Stimulated activated CD8-positive, alpha-beta memory T cell treated with anti-CD3 and anti-CD28 coated beads, Interleukin-12 subunit alpha, Interleukin-12 subunit beta, amount 100 ng/mL, for 24 hours (primary cell): Measurements from ENCODE around the gene SGMS1.

Experiments used
- DNase-seq: peaks from one replicate; pipeline ENCODE4 v3.0.0-alpha.2; 2020; ENCODE audit errors: extremely low read depth

SGMS1 gene

DNA sequence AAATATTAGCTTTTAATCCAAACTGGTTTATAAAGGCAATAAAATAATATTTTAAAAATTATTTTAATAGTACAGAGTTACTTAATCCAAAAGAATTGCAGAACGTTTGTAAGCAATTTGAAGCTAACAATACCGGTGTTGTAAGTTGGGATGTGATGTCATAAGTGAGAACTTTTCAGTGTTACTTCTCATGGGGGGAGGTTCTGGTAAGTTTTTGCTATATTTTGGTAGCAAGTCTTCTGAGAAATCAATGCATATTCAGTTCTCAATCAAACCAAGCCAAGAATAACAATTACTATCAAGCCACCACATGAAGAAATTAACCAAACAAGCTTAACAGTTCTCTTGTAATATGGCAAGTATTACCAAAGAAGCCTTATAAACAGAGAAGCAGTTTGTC, 225.4 kb downstream of the SGMS1 start:
- DNase-seq, result no peak

DNA sequence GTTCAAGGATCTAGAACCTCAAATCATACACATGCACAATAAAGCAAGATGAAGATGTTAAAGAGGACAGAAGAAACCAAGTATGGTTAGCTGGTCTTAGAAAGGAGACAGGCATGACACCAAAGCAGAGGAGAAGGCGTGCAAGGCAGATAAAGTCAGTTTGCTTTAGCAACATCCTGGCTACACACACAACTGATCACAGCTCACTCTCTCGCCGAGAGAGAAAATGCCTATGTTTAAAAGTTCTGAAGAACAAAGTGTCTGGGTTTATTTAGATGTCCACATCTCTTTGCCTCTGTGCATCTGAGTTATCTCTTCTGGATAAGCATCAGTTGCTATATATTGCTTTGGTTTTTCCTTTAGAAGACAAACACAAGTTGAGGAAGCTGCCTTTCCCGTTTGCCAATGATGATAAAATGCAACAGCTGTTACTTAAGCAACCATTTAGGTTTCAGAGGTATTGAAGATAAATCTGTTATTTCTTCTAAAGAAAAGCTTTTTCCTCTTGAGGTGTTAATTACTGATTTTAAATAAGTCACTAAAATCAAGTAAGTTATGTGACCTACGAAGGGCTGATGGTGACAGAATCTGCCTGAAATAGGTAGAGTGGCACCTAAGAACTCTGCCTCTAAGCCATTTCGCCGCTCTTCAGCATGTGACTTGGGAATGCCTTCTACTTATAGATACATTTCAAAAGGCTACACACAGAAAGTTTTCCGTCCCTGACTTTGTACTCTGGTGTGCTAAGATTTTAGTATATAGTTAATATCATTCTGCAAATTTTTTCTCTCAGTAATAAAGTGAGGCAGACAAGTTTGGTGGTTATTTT, 226.2 kb downstream of the SGMS1 start:
- no peak for DNase-seq

DNA sequence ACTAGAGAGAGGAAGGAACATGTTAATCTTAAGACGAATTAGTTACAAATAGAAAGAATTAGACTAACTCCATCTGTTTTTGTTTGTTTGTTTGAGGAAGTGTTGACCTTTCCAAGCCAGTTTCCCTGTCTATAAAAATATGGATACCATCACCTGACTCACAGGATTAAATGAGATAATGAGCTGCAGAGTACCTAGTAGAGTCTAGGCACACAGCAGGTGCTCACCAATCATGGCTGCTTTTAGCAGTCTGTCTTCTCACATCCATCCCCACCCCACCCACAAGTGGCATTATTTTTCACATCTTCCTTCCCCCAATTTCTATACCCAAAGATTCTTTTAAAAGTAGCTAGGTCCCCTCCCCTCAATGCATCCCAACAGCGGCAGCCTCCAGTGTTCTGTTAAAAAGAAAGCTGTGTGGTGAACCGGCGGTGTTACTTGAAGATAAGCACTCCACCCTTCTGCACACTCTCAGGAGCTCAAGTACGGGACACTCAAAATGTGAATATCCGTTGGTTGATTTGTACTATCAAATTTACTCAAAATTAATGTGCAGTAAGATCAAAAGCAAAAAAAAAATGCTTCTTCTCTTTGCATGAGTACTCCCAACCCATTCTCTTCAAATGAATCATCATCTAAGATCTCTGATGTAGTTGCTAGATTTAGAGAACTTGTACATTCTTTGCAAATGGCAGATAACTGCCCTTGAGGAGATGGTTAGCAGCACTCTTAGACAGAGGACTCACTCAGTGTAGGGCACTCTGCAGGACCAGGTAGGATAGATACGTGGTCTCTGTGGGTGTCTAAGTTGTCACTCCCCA, 227.1 kb downstream of the SGMS1 start:
- no peak for DNase-seq

DNA sequence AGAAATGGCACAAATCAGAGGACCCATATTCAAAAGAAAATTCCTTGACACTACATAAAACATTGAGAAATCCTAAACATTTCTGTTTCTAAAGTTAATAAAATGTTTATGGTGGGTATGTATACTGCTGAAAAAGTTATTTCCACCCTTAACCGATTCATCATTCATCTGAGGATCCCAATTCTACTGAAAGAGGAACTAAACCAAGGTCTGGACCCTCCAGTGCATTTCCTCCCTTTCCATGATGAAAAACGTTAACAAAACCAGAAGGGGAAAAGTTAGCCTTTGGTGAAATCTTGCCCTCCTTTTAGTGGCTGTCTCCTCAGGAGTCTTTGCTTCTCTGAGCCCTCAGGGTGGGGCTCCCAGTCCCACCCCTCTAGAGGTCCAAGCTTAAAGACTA, 227.9 kb downstream of the SGMS1 start:
- no peak for DNase-seq

DNA sequence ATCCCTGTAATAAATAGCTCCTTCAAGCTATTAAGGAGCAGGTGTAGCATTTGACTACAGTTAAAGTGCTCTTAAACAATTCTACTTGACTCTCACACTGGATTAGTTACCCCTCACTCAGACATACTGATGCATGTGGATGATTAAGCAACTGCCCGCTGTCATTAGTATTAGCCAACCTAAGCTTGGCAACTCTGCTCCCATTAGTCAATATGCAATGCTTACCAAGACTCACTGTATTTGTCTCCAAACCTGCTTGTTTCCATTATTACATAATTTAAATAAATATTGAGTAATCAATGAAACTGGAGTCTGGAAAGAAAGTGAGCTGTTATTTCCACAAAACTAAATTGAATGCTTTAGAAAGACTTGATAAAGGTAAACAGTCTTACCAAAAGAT, 228.5 kb downstream of the SGMS1 start:
- no peak for DNase-seq

DNA sequence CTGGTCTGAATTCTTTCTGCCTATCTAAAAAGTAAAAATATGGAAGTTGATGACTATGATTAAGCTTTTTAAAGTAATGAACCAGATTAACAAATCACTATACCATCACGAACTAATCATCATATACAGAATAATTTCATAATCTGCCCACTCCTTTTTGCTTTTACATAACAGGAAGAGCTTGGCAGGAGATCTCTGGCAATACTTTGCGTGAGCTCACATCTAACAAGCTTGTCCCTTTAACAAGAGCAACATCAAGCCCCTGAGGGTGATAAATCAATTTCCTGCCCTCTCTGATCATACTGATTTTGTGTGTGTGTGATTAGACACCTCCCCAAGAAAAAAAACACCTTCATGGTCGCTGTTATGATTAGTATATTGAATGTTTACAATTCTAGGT, 228.9 kb downstream of the SGMS1 start:
- DNase-seq, result no peak

DNA sequence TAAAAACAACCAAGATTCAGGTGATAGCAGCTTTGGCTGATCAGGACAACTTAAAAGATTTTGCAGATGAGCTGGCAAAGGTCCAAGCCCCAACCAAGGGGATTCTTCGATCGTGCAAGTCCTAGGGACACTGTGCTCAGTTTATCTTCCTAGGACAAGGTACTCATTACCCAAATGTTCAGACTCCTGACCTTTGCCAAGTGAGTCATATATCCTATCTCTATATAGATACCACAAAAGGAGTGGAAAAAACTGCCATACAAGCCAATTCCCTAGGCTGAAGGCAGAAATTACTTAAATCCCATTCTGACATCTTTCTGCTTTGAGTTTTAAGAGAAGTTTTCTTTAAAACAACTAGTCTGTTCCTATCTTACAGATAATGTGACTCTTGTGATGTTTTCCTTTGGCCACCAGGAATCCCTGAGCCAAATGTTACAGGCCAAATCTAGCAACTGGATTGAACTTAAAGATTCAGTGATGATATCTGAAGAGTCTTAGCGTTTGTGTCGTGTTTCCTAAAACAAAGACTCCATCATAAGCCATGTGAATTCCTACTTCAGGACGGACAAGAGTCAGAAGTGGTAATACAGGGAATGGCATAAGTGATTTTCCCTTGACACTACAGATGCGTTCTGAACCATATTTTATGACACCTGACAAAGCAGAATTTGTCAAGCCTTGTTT, 229.8 kb downstream of the SGMS1 start:
- DNase-seq, result no peak

DNA sequence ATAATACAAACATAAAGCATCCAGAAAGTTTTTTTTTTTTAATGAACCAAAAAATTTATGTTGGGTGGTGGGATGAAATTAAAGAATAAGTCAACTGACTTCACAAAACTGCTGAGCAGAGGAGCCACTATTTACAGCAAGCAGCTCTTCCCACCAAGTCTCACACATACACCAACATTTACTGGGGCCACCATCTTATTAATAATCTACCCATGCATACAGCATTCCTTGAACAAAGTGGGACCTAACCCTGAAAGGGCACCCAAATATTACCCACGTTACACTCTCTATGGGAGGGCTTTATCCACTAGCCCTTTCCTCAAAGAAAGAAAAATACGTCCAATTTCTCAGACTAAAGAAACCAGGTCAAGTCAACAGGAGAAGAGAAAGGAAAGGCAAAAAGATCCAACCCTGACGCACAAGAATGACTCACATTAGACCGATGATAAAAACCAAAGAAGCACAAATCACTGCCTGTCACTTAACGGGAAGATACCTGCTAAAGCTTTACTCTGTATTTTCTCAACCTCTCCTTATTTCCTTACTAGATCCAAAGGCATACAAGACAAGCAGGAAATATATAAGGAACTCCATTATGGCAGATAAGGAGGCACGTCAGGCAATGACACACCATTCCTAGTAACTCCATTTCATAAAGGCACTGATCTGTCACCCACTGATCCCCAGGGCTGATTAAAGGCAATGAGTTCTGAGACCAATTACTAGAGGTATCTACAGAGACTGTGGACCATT, 230.6 kb downstream of the SGMS1 start:
- DNase-seq, result no peak

DNA sequence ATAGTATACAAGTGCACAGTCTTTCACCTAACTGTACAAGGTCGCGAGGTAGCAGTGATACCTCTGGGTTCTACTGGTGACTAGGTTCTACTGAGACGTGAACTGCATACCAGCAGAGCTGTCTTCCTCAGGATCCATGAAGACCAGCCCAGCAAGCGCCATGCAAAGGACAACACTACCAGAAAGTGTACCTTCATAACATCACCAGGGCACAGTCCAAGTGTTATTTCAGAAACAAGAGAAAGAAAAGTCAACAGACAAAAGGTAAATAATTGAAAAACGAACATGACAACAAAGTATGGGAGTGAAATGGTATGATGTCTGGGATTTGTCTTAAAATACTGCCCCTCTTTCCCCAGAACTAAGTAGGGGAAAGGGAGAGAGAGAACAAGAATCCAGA, 231.3 kb downstream of the SGMS1 start:
- DNase-seq, result no peak

DNA sequence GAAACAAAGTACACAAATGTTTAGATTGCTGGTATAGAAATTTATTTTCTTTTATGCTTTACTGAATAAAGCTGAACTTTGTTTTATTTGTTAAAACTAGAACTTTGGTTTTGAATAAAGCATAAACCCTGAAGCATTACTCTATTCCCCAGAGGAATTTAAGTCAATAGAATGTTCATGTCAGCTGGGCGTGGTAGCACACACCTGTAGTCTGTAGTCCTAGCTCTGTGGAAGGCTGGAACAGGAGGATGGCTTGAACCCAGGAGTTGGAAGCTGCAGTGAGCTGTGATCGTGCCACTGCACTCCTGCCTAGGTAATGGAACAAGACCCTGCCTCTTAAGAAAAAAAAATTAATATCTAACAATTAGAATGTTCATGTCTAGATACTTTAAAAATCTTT, 233.5 kb downstream of the SGMS1 start:
- DNase-seq, result no peak

DNA sequence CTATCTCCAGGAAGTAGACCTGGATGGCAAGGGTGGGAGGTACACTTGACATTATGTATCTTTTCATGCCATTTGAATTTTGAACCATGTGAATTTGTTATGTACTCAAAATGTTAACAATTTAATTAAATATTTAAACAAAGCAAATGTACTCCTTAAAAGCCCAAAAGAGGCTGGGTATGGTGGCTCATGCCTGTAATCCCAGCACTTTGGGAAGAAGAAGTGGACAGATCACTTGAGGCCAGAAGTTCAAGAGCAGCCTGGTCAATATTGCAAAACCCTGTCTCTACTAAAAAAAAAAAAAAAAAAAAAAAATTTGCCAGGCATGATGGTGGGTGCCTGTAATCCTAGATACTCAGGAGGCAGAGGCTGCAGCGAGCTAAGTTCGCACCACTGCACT, 235.6 kb downstream of the SGMS1 start:
- DNase-seq, result no peak

DNA sequence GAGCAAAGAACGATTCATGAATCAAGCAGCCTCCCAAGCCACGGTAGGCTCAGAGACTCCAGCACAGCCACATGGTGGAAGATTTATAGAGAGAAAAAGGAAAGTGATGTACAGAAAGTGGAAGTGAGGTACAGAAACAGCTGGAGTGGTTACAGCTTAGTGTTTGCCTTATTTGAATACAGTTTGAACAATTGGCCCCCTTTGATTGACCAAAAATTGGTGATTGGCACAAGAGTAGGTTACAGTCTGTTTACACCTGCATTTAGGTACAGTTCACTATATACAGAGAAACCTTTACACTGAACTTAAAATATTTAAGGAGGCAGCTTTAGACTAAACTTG, 236.1 kb downstream of the SGMS1 start:
- no peak for DNase-seq

DNA sequence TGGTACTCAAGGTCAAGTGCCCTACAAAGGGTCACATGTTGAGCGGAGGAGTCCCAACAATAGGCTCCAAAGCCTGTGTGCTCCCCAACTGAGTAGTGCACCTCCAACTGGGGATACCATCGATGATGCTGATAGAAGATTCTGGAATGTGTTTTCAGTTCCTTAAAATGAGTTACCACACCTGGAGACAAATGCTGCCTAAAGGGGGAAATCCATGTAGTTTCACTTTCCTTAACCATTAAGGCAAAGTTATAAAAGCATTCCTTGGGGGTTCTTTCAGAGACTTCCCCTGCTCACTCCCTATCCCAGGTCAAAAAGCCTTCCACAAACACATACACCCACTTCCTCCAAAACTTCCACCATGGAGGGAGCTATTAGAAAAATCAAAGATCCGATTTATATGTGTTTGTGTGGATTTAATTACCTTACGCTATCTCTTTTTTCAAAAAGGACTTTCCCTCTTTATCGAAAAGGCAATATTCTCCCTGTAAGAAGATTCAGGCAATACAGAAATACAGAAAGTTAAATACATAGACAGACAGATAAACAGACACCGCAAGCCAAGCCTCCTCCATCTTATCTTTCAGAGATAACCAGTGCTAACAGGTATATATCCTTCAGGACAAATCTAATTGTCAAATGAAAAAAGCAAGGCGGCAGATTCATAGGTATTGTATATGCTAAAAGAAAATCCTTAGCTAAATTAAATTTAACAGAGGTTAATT, 236.6 kb downstream of the SGMS1 start:
- no peak for DNase-seq

DNA sequence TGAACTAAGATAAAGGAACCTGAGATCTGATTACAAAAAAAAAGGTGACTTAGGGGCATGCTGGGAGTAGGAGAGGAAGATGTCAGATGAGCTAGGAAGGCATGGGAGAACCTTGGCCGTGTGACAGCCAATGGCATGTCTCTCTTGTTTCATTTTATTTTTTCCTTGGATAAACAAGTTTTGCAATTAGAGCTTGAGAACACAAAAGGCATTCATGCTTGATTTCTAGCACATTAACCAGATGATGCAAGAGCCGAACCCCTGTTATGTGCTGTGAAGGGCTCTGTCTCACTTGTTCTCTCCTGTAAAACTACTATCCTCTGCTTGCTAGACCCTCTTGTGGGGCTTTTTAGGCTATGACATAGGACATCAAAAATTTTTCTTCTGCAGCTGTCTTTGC, 238.1 kb downstream of the SGMS1 start:
- no peak for DNase-seq

DNA sequence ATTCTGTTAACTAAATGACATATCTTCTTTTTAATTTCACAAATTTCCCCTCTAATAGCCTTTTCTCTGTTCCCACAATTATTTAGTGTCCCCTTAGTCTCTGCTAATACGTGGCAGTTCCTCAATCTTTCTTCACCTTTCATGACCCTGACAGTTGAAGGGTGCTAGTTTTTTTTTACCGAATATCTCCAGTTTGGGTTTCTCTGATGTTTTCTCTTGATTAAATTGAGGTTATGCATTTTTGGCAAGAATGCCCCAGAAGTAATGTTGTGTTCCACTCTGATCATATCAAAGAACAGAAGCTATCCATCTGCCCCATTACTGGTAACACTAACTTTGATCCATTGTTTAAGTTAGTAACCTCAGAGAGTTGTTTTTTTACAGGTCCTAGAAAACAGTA, 238.9 kb downstream of the SGMS1 start:
- no peak for DNase-seq

DNA sequence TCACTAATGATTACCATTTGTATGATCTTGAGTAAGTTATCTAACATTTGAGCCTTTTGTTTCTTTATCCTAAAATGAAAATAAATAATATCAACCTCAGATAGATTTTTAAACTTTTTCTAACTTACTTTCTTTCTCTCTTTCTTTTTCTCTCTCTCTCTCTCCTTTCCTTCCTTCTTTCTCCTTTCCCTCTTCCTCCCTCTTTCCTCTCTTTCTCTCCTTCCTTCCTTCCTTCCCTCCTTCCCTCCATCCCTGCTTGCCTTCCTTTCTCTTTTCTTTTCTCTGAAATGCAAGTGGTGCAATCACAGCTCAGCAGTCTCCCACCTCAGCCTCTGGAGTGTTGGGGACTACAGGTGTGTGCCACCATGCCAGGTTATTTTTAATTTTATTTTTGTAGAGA, 239.5 kb downstream of the SGMS1 start:
- DNase-seq, result no peak

DNA sequence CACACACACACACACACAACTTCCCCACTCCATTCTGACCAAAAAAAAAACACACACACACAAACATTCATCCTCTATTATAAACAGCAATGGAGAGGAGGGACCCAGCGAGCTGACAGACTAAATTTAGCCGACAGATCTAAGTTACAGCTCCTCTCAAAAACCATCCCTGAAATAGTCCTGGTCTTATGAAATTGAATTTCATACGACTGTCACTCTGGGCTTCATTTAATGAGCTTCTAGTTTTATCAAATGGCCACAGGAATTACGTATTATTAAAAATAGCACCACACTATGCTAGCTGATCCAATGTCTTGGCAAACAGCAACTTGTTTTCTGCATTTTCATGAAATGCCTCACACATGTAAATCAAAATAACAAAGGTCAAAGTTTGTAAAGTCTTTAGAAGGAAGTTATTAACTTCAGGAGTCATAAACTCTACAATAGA, 241.2 kb downstream of the SGMS1 start:
- DNase-seq, result no peak

DNA sequence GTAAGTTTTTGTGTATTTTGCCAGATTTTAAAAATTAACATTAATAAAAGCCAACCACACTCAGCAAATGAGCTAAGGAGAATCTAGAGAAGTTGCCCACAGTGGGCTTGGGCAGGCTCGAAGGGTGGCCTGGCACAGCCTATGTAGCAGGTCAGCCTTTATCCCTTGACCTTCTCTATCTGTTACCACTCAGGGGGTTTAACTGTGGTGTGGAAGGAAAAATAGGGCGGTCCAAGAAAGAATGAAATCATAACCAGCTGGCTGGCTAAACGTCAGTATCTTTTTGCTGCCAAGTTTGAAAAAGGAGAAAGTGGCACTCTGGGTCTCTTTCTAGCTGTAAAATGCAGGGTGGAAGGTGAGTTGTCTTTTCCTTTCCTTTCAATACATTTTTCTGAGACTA, 242.1 kb downstream of the SGMS1 start:
- DNase-seq, result no peak

DNA sequence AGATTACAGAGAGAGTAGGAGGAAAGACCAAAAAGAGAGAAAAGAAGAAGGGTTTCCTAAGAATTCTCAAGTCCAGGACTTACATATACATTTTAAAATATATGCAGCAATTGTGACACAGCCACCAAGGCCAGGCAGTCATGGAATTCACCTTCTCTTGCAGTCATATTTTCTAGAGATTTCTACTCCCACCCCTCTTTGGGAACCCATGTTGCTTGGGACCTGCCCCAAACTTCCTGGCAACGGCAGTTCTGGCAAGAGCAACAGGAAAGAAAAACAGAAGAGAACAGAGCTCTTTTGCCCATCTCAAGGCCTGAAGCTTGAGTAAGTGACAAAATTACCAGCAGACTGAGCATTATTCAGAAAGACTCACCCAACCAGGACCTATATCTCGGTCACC, 244.1 kb downstream of the SGMS1 start:
- no peak for DNase-seq

DNA sequence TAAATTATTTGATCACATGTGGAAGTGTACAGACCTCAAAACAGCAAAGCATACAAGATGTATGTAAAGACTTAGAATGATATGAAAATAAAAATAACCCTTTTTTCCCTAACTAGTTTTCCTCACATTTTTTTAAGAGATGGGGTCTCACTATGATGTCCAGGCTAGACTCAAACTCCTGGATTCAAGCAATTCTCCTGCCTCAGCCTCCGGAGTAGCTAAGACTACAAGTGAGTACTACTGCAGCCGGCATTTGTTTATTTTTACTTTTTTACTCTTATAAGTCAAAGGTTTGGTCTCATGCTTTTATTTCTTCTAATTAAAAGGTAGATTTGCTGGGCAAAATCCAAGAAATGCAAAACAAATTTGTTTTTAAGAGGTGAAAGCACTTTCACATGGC, 248.0 kb downstream of the SGMS1 start:
- no peak for DNase-seq

DNA sequence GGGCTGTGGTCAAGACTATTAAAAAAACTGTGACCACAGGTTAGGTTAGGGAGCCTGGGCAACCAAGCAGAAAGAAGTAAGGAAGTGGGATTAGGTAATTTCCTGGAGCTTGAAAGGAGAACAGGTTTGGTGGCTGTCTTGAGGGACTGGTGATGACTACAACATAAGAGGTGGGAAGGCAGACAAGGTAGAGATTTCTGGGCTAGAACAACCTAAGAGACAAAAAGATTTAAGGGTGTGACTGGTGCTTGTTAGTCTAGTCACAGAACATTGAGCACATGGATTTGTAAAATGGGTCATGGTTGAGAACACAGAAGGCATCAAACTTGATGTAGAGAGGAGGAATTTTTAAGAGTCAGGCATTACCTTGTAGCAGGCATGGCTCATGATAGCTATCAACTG, 248.7 kb downstream of the SGMS1 start:
- DNase-seq, result no peak
